Activated CD4-positive, alpha-beta T cell treated with anti-CD3 and anti-CD28 coated beads, Interleukin-2, amount 50 U/mL, for 16 hours (primary cell): Measurements from ENCODE around the gene NFE2L1.
"Not testable (repeated sequence)": the region's sequence is repeated elsewhere in the genome, so short reads cannot be mapped to it uniquely, and the experiment has no call there.

Experiments
- DNase-seq: peaks from one replicate; pipeline ENCODE4 v3.0.0-alpha.2; 2020

NFE2L1 gene

GRCh38 chr17:48051283-48051682, 3.1 kb downstream of the NFE2L1 start:
- no peak for DNase-seq

DNA sequence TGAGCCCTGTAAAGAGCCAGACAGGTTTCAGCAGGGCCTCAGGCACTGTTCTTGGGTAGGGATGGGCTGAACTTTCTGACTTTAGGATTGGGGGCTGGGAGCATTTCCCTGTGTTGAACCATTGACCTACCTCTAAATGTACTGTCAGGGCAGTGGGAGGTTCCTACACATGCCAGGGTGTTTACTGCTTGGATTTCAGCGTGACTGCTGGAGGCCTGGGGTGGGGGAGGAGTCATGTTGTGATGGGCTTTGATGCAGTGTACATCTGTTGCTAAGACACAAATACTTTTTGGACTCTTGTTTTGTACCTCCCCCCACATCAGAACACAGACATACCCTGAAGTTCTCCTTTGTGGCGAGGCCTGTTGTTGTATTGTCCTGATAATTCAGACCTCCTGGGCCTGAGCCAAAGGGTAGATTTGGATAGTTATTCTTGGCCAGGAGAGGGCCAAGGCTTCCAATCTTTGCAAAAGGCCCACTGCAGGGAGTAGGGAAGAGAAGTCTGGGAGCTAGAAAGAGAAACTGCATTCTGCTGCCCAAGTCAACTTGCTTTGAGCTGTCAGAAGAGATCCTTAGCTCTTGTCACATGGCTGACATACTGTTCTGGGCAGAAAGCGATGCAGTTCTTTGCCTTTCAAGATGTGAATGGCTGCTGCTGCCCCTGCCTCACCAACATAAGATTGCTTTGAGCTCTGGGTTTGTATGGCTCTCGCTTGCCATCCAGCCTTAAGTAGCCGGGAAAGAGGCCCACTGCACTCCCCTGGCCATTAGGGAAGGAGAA, 3.7 kb downstream of the NFE2L1 start:
- DNase-seq, result no peak

DNA sequence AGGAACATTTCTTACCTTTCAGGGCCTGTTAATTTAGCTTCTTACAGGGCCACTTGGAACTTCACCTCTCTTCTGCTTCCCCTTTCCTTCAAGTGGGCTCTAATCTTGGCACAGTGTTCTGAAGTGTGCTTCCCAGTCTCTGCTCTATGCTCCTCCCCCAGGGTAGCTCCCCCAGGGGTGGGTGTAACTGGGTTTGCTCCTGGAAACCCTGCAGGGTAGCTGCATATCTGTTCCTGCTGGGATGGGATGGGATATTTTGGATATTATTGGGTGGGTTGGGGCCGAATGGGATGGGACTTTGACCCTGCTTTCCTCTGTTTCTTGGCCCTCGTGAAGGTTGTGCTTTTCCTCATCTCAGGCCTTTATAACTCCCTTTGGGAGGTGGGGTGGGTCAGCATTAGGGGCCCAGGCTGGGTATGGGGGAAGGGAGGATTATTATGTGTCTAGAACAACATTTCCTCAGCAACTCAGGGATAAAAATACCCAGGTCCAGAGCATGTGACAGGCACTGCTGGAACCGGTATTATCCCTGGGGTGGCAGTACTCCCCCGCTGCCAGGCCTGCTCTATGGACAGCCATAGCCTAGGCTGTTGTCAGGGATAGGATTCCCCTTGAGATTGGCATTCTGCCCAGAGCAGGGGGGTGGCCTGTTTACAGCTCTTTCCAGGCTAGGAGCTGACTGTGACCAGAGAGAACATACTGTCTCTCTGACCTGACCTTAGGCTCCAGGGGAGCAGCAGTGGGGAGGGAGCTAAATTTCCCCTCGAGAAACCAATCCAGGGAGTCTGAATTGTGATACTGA, 5.0 kb downstream of the NFE2L1 start:
- no peak for DNase-seq

- DNase-seq, result no peak
Observed at GRCh38 chr17:48053758-48054237, 5.6 kb downstream of the NFE2L1 start.

DNA sequence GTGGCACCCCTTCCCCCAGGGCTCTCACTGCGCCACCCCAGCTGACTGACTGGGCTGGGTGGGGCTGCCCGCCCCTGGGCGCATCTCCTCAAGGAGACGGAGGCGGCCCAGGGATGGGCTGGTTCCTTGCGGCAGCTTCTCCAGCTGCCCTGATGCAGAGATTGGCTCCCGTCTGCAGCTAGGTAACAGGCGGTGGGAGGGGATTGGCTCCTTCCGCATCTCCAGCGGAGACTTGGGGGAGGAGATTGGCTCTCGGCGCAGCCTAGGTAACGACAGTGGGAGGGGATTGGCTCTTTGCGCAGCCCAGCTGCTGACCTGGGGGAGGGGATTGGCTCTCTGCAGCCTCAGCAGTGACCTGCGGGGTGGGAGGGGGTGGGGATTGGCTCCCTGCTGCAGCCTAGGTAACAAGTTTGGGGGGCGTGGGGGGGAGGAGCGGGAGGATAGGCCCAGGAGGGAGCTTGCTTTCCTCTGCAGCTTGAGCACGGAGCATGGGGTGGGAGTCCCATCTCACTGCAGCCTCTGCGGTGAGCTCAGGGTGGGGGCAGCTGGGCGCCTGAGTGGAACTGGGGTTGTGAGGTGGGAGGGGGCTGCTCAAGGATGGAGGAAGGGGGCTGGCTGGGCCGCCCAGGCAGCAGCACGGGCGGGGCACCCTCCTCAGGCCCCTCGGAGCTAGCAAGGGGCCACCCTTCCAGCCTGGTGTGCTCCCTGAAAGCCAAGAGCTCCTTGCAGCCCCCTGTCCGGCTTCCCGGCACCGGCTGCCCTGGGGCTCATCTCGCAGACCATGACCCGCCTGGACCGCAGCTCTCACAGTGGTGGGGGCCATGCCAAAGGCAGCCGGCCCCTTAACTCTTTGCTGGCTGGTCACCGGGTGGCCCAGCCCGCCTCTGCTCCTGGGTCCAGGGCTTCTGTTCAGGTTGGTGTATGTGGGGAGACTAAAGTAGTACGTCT, 6.4 kb downstream of the NFE2L1 start:
- no peak for DNase-seq

GRCh38 chr17:48055531-48056245, 7.5 kb downstream of the NFE2L1 start:
- peak; percentile 66 for DNase-seq

DNA sequence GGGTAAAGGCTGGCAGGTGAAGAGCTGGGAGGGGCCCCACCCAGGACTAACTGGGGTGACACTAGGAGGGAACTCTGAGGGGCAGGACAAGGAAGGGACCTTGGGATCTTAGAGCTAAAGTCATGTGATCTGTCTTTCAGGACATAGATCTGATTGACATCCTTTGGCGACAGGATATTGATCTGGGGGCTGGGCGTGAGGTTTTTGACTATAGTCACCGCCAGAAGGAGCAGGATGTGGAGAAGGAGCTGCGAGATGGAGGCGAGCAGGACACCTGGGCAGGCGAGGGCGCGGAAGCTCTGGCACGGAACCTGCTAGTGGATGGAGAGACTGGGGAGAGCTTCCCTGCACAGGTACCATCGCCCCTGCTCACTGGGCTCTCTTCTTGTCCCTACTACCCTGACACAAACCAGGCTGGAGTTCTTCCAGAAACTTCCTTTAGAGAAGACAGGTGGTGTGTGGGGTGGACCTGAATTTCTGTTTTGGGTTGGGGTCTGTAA, 8.1 kb downstream of the NFE2L1 start:
- no peak for DNase-seq

GRCh38 chr17:48056879-48057278, 8.7 kb downstream of the NFE2L1 start:
- DNase-seq, result no peak

DNA sequence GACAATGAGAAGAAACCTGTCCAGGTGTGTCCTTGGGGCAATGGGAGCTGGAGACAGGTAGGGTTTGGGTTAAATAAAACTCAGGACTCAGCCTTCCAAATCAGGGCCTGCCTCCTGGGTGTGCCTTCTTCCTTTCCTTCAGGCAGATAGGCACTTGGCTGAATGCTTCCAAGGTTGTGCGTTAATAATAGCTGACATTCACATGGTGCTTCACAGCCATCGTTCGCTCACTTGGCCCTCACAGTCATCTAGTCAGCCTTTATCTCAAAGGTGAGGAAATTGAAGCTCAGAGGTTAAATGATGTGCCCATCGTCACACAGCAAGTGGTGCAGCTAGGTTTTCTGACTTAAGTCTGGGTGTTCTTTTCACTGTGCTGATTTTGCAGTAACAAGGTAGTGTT, 9.5 kb downstream of the NFE2L1 start:
- DNase-seq, result no peak

DNA sequence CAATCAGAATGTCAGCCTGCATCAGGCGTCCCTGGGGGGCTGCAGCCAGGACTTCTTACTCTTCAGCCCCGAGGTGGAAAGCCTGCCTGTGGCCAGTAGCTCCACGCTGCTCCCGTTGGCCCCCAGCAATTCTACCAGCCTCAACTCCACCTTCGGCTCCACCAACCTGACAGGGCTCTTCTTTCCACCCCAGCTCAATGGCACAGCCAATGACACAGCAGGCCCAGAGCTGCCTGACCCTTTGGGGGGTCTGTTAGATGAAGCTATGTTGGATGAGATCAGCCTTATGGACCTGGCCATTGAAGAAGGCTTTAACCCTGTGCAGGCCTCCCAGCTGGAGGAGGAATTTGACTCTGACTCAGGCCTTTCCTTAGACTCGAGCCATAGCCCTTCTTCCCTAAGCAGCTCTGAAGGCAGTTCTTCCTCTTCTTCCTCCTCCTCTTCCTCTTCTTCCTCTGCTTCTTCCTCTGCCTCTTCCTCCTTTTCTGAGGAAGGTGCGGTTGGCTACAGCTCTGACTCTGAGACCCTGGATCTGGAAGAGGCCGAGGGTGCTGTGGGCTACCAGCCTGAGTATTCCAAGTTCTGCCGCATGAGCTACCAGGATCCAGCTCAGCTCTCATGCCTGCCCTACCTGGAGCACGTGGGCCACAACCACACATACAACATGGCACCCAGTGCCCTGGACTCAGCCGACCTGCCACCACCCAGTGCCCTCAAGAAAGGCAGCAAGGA, 10.4 kb downstream of the NFE2L1 start:
- DNase-seq, result no peak

DNA sequence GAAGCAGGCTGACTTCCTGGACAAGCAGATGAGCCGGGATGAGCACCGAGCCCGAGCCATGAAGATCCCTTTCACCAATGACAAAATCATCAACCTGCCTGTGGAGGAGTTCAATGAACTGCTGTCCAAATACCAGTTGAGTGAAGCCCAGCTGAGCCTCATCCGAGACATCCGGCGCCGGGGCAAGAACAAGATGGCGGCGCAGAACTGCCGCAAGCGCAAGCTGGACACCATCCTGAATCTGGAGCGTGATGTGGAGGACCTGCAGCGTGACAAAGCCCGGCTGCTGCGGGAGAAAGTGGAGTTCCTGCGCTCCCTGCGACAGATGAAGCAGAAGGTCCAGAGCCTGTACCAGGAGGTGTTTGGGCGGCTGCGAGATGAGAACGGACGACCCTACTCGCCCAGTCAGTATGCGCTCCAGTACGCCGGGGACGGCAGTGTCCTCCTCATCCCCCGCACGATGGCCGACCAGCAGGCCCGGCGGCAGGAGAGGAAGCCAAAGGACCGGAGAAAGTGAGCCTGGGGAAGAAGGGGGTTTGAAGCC, 11.0 kb downstream of the NFE2L1 start:
- no peak for DNase-seq

GRCh38 chr17:48060249-48060648, 12.1 kb downstream of the NFE2L1 start:
- no peak for DNase-seq

DNA sequence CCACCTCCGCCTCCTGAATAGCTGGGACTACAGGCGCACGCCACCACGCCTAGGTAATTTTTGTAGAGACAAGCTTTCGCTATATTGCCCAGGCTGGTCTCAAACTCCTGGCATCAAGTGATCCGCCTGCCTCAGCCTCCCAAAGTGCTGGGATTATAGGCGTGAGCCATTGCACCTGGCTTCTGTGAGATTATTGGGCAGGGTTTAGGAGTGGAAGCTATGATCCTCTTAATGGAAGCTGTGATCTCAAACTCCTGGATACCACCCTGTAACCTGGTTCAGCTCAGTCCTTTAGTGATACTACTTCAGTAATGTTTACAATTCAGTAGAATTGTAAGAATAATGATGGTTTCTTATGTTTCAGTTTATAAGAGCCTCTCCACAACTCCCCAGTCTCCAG, 14.1 kb downstream of the NFE2L1 start:
- DNase-seq, result no peak

DNA sequence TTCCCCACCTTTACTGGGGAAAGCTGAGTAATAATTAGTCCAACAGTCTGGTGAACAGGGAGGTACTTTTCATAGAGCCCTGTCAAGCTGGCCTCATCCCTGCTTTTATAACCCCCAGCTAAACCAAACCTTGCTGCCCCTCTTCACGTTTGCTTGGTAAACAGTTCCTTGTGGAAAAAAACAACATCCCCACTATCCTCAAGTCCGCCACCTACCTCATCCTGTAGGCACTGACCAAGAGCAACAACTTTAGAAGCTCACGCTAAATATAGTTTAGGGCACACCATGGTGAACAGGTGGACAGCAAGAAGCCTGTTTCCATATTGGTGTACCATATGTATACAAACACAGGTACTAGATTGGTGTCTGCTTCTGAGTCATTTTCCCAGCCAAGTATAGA, 16.5 kb downstream of the NFE2L1 start:
- DNase-seq, result no peak

- no peak for DNase-seq
Observed at GRCh38 chr17:48066192-48066591, 18.0 kb downstream of the NFE2L1 start.

DNA sequence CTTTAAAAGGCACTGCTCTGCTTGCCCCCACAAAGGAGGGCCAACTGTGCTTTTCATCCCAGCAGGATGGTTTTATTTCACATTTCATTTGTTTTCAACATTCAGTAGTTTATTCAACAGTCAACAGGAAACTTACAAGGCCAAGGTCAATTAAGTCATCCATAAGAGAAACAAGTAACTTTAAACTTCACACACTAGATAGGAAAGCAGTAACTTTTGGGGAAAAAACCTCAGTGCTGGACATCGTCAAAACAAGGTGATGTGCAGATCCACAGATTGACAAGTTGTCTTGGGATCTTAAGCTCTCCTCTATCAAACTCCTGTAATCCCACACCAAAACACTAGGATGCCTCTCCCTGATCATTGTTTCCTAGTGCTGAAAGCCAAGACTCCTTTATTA, 18.5 kb downstream of the NFE2L1 start:
- DNase-seq, result no peak

GRCh38 chr17:48067245-48067644, 19.1 kb downstream of the NFE2L1 start:
- no peak for DNase-seq

DNA sequence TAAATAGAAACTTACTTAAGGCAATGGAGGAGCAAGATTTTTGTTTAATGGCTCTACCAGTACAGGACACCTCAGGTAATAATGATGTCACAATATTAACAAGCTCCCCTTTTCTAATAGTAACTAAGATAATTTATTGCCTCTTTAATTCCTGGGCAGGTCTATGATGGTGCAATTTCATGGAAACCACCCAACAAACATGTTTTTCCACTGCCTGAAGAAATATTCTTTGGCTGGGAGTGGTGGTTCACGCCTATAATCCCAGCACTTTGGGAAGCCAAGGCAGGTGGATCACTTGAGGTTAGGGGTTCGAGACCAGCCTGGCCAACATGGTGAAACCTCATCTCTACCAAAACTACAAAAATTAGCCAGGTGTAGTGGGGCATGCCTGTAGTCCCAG, 19.6 kb downstream of the NFE2L1 start:
- DNase-seq, result not testable (repeated sequence)

DNA sequence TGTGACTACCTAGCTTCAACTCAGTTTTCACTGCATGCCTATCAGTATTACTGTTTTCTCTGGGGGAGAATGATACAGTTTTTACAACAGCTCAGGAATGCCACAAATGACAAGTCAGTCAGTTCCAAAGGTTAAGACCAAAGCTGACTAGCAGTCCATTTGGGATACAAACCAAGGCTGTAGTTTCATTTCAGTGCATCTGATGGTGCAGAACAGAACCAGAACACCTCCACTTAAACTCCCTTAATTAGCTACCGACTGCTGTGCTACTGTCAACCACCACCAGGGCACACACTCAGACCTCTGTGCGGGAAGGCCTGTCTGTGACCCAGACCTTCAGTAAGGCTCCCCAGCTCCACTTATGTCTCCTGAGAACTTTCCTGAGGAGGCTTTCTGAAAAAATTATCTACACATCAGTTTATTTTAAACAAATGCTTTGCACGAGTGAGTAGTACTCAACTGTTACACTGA, 20.4 kb downstream of the NFE2L1 start:
- no peak for DNase-seq

DNA sequence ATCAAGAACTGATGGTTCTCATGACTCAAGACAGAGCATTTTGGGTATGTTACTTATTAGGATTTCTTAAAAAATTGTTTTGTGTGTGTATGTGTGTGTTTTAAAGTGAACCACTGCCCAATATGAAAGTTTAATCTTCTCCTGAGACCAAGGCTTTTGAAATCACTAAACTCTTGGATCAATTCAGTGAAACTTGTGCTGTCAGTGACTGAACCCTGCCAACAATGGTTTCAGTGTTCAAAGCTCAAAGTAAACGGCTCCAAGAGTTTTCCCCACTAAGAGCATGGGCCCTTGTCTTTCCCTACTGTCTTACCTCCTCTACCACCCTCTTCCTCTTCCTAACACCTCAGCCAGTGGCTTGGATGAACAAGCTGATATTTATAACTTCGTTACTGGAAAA, 22.0 kb downstream of the NFE2L1 start:
- no peak for DNase-seq

DNA sequence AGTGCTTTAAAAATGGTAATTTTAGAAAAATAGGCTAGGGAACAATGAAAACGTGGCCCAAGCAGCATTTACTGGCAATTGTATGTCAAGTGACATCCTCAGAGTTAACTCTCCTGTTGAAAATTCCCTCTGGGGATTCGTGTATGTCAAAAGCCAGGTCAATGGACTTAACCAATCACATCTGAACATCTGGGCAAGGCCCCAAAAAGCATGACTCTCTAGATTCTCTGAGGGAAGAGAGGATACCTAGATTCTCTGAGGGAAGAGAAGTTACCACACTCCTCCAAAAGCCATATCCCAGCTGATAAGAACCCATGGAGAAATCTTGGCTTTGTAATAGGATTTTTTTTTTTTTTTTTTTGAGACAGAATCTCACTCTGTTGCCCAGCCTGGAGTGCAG, 23.5 kb downstream of the NFE2L1 start:
- DNase-seq, result no peak
